ENCODE measurements around the gene FOXL1. TPM values are rescaled to one million over a fixed set of nuclear protein-coding genes. Genes with fewer than 3 reads are reported as not detected.
"Not testable (repeated sequence)": the region's sequence is repeated elsewhere in the genome, so short reads cannot be mapped to it uniquely, and the experiment has no call there.

FOXL1 gene
- total RNA-seq, 1 donor from 2014 or later = 1.3 TPM

- no peak for DNase-seq (ENCODE audit: low read depth in 2 of 2)
Measured at GRCh38 chr16:86580063-86580790, 1.9 kb downstream of the FOXL1 start.

GRCh38 chr16:86580791-86581170 is 2.4 kb downstream of the FOXL1 start:
- no peak for DNase-seq (ENCODE audit: low read depth in 2 of 2)

DNA sequence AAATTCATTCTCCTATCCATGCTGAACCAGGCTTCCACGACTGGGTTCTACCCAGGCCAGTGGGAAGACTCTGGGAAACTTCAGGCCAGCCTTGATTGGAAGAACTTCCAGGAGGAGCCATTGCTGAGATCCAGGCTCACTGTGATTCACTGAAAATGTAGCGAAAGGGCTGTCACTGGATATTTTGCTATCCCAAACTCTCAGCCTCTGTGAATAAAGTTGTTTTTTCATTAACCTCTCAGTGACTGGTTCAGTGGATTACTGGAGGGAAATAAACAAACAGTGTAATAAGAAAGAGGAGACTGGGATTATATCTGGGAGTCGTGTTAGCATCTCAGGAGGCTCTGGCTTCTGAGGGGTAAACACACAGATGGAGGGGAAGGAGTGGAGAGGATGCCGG is 3.1 kb downstream of the FOXL1 start:
- no peak for DNase-seq (ENCODE audit: low read depth in 2 of 2)

GRCh38 chr16:86584071-86584685 is 5.8 kb downstream of the FOXL1 start:
- peak in 1 of 2 donors; percentile 35 for DNase-seq (ENCODE audit: low read depth in 2 of 2)

DNA sequence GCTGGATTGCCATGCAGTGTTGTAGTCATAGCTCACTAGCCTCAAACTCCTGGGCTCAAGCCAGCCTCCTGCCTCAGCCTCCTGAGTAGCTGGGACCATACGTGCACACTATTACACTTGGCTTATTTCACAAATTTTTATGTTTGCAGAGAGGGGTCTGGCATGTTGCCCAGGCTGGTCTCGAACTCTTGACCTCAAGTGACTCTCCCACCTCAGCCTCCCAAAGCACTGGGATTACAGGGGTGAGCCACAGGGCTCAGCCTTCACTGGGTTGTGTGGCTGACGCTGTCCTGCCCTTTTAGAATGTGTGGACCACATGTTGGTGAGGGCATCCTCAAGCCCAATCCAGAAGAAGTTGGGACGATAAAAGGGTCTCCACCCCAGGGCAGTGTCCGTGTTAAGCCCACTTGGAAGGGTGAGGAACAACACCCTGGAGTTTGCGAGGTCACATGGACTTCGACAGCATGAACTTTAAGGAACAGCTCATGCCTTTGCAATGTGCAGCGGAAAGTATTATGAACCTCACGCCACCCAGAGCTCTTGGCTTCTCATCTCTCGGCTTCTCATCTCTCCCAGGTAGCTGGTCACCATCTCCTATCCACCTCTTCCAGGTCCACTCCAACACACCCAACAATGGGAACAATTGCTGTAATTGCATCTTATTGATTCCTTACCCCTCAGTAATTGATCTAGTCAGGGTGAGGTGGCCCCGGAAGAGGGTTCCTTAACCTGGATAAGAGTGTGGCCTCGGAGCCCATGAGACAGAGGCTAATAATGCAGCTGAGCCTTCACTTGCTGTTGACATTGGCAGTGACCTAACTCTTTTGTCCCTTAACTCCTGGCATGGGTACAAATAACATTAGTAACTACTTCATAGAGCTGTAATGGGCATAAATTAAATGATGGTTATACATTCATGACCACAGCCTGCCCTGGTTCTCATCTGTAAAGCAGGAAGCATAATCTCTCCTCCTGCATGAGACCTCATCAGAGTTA is 6.7 kb downstream of the FOXL1 start:
- peak in 1 of 2 donors; percentile 46 for DNase-seq (ENCODE audit: low read depth in 2 of 2)

GRCh38 chr16:86585821-86586611 is 7.7 kb downstream of the FOXL1 start:
- DNase-seq (ENCODE audit: low read depth in 2 of 2) = no peak

DNA sequence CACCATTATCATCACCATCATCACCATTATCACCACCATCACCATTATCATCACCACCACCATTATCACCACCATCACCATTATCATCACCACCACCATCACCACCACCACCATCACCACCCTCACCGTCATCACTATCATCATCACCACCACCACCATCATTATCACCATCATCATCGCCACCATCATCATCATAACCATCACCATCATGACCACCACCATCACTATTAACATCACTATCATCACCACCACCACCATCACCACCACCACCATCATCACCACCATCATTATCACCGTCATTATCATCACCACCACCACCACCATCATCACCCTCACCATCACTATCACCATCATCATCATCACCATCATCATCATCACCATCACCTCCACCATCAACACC is 9.1 kb downstream of the FOXL1 start:
- DNase-seq (ENCODE audit: low read depth in 2 of 2) = no peak

- DNase-seq (ENCODE audit: low read depth in 2 of 2) = not testable (repeated sequence)
Measured at GRCh38 chr16:86587955-86588354, 9.6 kb downstream of the FOXL1 start.

DNA sequence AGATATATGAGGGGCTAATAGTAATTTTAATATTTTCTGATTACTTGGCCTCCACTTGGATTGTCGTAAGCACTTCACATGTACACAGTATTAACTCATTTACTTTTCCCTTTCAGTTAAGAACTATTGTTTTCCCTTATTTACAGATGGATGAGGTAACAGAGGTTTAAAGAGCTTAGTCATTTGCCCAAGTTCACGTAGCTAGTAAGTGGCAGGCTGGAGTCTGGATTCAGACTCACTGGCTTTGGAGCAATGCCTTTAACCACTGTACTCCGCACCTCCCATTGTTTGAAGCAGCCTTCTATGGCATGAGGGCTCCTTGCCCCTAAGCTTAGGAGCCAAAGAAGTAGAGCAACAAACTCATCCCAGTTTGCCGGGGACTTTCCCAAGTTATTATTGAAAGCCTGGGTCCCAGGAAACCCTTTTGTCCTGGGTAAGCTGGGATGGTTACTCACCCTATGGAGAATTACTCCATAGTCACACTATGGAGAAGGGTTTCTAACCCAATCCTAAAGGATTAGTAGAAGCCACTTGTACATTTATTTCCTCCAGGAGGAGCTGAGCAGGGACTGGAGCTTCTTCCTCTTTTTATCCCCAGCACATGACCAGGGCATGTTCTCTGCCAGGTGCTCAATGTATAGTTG is 12.3 kb downstream of the FOXL1 start:
- peak in 1 of 2 donors; percentile 73 for DNase-seq (ENCODE audit: low read depth in 2 of 2)

GRCh38 chr16:86591270-86591669 is 12.9 kb downstream of the FOXL1 start:
- no peak for DNase-seq (ENCODE audit: low read depth in 2 of 2)

GRCh38 chr16:86593913-86594620 is 15.7 kb downstream of the FOXL1 start:
- DNase-seq (ENCODE audit: low read depth in 2 of 2) = no peak

DNA sequence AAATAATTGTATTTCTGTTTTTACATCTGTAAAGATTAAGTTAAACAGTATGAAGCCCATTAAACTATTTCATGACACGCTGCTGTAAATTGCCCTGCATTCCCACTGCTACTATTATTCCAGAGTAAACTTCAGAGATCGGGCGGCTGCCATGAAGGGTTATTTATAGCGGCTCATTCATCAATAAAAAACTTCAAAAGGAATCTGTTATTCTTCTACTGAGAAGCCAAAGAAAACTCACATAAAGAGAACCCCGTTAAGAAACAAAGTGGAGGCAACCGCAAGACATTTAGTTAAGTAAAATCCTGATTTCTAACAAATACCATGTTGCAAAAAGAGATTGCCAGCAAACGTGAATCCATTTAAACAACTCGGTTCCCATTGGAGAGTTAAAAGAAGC is 16.4 kb downstream of the FOXL1 start:
- no peak for DNase-seq (ENCODE audit: low read depth in 2 of 2)

GRCh38 chr16:86595983-86596605 is 17.7 kb downstream of the FOXL1 start:
- DNase-seq (ENCODE audit: low read depth in 2 of 2) = no peak

GRCh38 chr16:86597126-86597879 is 19.0 kb downstream of the FOXL1 start:
- DNase-seq (ENCODE audit: low read depth in 2 of 2) = no peak

DNA sequence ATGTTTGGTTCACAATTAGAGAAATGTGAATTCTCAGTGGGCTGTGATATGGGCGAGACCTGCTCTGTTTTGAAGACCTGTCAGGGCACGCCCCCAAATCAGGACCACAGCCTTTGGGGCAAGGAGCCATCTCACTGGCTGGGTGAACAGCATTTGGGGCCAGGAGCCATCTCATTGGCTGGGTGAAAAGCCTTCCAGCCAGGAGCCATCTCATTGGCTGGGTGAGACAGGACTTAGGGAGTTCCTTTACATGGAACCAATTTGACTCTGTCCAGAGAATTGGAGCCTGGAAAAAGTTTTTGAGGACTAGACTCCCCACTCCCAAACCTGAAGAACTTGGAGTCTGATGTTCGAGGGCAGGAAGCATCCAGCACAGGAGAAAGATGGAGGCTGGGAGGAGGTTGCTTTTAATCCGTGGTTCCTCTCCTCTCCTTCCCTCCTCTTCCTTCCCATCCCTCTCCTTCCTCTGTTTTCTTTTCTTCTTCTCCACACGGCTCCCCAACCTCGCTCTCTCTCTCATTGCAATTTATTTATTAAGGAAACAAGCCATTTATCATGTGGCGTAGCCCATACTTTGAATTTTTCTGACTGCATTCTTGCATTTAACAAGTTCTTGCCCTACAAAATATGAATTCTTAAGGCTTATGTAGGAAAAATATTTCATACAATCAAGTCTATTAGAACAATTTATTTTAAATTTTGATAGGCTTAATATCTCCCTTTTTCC is 19.7 kb downstream of the FOXL1 start:
- DNase-seq (ENCODE audit: low read depth in 2 of 2) = no peak

DNA sequence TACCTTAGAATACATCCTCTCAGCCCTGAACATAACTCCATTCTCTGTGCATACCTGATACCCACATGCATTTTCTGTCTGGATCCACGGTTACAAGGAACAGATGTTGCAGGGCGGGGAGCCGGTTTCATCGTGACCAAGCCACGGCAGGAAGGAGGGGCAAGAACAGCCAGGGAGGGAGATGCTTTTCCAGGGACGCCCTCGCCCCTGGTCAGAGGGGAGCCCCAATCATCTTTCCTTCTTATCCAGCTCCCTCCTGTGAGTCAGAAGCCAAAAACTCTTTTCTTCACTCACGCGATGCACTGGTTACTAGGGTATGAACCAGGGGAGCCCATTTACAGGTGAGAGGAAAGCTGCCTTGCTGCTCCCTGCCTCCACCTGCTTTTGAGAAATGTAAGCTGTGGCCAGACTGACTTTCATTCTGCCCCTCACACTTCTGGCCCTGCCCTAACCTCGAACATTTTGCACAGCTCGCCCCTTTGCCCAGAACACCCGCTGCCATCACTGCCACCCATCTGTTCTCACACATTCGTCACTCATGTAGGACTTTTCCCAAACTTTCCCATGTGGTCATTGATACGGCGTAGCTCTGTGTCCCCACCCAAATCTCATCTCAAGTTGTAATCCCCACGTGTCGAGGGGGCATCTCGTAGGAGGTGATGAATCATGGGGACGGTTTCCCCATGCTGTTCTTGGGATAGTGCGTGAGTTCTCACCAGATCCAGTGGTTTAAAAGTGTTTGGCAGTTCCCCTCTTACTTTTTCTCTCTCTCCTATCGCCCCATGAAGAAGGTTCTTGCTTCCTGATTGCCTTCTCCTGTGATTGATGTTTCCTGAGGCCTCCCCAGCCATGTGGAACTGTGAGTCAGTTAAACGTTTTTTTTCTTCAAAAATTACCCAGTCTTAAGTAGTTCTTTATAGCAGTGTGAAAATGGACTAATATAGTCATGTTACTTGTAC is 20.5 kb downstream of the FOXL1 start:
- DNase-seq (ENCODE audit: low read depth in 2 of 2) = no peak

- DNase-seq (ENCODE audit: low read depth in 2 of 2) = no peak
Measured at GRCh38 chr16:86601356-86601755, 23.0 kb downstream of the FOXL1 start.

Data from dermis microvascular lymphatic vessel endothelial cell (primary cell).